Smooth muscle cell (in vitro differentiated cells): ENCODE data around the gene BTF3. TPM values are rescaled to one million over a fixed set of nuclear protein-coding genes. Genes with fewer than 3 reads are reported as not detected.
"Not testable (repeated sequence)": the region's sequence is repeated elsewhere in the genome, so short reads cannot be mapped to it uniquely, and the experiment has no call there.

Source experiments
- DNase-seq: peaks from one replicate; lab custom pipeline; 2025; ENCODE audit not compliant: unreplicated experiment; lab: John Stamatoyannopoulos, UW
- H2AFZ ChIP-seq: fragments of 200-600 bp; sonication (generic); 2 replicates; pipeline ENCODE4 v1.6.0; 2016; ENCODE audit warnings: antibody characterized with exemption, low read depth, mild to moderate bottlenecking
- H3F3A ChIP-seq: fragments of 200-600 bp; sonication (generic); 2 replicates; pipeline ENCODE4 v1.6.0; 2017; ENCODE audit warnings: antibody characterized with exemption, low read depth
- H3K27ac ChIP-seq: fragments of 200-600 bp; sonication (generic); 2 replicates; pipeline ENCODE4 v1.5.1; 2016; ENCODE audit warnings: low read depth, mild to moderate bottlenecking
- H3K27me3 ChIP-seq: fragments of 200-600 bp; sonication (generic); 2 replicates; pipeline ENCODE4 v1.6.1; 2016; ENCODE audit warnings: low read depth, mild to moderate bottlenecking
- H3K36me3 ChIP-seq: fragments of 200-600 bp; sonication (generic); 2 replicates; pipeline ENCODE4 v1.5.1; 2016; ENCODE audit warnings: low read depth
- H3K4me1 ChIP-seq: fragments of 200-600 bp; sonication (generic); 2 replicates; pipeline ENCODE4 v1.5.1; 2016; ENCODE audit warnings: low read depth
- H3K4me2 ChIP-seq: fragments of 200-600 bp; sonication (generic); 2 replicates; pipeline ENCODE4 v1.6.0; 2016; ENCODE audit warnings: mild to moderate bottlenecking
- H3K4me3 ChIP-seq: fragments of 200-600 bp; sonication (generic); 2 replicates; pipeline ENCODE4 v1.5.1; 2016; ENCODE audit warnings: mild to moderate bottlenecking
- H3K79me2 ChIP-seq: fragments of 200-600 bp; sonication (generic); 2 replicates; pipeline ENCODE4 v1.6.0; 2016; ENCODE audit warnings: low read depth, mild to moderate bottlenecking
- H3K9ac ChIP-seq: fragments of 200-600 bp; sonication (generic); 2 replicates; pipeline ENCODE4 v1.6.0; 2016; ENCODE audit warnings: low read depth
- H3K9me3 ChIP-seq: fragments of 200-600 bp; sonication (generic); replicated peaks from 2 replicates; pipeline ENCODE4 v1.5.1; 2016; ENCODE audit warnings: low read depth
- H4K20me1 ChIP-seq: fragments of 200-600 bp; sonication (generic); 2 replicates; pipeline ENCODE4 v1.6.0; 2016; ENCODE audit warnings: low read depth
- WGBS: methylation state at CpG from one replicate; pipeline ENCODE4 v1.1.7; 2016; ENCODE audit warnings: low lambda C conversion rate; 5-methylcytosine and 5-hydroxymethylcytosine counted together
- polyA plus RNA-seq: library from polyadenylated mRNA; unstranded; fragments of >200 nt; fragmentation: Nextera tagmentation; extraction: Ambion mirVana; gene quantifications from 2 replicates; pipeline ENCODE4 v1.2.1, GENCODE V29; 2016
- total RNA-seq: library from RNA; depleted of rRNA; stranded (reverse); fragments of >200 nt; gene quantifications from 2 replicates; pipeline ENCODE4 v1.2.3, GENCODE V29; 2014
- TF ChIP-seq, protein P1 (sequence below): fragments of 200-600 bp; sonication (generic); IDR thresholded peaks from 2 replicates; pipeline ENCODE4 v1.5.1; 2017; ENCODE audit warnings: borderline replicate concordance, mild to moderate bottlenecking, antibody characterized with exemption; ENCODE audit not compliant: insufficient read depth, poor library complexity, severe bottlenecking

BTF3 gene
- total and polyA plus RNA-seq, 2 experiments from 2014 or later: 409 to 546 TPM

DNA sequence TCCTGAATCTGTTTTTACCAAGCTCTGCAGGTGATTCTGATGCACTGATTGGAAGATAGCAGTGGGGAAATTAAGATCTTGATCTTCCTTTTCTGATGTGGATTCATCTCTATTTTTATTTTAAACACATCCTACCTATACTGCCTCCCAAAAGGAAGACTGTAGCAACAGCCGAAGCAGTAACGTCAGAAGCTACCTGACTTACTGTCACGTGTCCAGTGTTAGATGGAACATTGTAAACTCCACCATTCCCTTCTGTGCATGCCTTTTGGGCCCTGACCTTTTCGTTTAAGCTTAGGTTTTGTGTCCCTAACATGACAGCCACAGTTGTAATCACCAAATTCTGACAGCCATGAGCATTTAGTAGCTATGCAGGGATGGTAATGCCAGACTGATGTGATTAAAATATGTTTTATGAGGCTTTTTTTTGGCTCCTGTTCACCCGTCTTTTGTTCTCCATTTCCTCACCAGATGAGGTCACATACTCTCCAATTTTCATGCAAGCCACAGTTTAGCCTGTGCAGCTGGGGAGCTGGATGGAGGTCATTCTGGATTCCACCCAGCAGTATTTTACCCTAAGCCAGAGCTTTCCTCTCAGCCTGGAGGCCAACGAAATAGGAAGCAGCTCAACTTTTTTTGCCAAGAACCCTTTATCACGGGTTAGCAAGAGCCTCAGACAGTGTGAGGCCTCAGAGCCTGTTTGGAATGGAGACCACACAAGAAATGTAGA lies 34.1 kb upstream of the BTF3 start:
- Histone ChIP-seq H3K79me2 (no peaks in the 10 kb centered on the region), H3K9ac (no peak overlapping the region), H2AFZ (no peak overlapping the region), H3K36me3 (no peaks in the 10 kb centered on the region), H3K4me3 (no peak overlapping the region), H3K27me3 (no peaks in the 10 kb centered on the region), H3K27ac (no peak overlapping the region), H3K4me1 (no peaks in the 10 kb centered on the region), H3F3A (no peaks in the 10 kb centered on the region), H3K9me3 (no peaks in the 10 kb centered on the region), H4K20me1 (no peaks in the 10 kb centered on the region), H3K4me2 (no peak overlapping the region)
- no peak for DNase-seq
- TF ChIP-seq, protein P1, sequence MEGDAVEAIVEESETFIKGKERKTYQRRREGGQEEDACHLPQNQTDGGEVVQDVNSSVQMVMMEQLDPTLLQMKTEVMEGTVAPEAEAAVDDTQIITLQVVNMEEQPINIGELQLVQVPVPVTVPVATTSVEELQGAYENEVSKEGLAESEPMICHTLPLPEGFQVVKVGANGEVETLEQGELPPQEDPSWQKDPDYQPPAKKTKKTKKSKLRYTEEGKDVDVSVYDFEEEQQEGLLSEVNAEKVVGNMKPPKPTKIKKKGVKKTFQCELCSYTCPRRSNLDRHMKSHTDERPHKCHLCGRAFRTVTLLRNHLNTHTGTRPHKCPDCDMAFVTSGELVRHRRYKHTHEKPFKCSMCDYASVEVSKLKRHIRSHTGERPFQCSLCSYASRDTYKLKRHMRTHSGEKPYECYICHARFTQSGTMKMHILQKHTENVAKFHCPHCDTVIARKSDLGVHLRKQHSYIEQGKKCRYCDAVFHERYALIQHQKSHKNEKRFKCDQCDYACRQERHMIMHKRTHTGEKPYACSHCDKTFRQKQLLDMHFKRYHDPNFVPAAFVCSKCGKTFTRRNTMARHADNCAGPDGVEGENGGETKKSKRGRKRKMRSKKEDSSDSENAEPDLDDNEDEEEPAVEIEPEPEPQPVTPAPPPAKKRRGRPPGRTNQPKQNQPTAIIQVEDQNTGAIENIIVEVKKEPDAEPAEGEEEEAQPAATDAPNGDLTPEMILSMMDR: no peak
- WGBS: 82% methylated on average over 7 of the region's 7 CpGs

DNA sequence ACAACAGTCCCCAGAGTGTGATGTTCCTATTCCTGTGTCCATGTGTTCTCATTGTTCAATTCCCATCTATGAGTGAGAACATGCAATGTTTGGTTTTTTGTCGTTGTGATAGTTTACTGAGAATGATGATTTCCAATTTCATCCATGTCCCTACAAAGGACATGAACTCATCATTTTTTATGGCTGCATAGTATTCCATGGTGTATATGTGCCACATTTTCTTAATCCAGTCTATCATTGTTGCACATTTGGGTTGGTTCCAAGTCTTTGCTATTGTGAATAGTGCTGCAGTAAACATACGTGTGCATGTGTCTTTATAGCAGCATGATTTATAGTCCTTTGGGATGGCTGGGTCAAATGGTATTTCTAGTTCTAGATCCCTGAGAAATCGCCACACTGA lies 29.6 kb upstream of the BTF3 start:
- H3K36me3 ChIP-seq, H3K9ac ChIP-seq, H3K4me2 ChIP-seq, H3K79me2 ChIP-seq, H2AFZ ChIP-seq, H3K4me1 ChIP-seq, H4K20me1 ChIP-seq, H3K9me3 ChIP-seq, H3K27ac ChIP-seq, DNase-seq, H3F3A ChIP-seq, H3K4me3 ChIP-seq, H3K27me3 ChIP-seq: not testable (repeated sequence)
- WGBS: 88% methylated on average over 3 of the region's 3 CpGs

DNA sequence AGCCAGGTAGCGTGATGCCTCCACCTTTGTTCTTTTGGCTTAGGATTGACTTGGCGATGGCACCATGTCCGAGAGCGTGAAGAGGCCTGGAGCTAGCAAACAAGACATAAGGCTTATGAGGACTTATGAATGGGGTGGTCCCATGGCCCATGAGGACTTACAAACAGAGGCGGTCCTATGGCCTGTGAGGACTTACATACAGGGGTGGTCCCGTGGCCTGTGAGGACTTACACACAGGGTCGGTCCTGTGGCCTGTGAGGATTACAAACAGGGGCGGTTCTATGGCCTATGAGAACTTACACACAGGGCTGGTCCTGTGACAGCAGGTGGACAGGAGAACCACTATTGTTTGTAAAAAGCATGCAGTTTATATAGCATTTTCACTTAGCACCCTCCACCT lies 28.4 kb upstream of the BTF3 start:
- no peak for DNase-seq
- Histone ChIP-seq H3K4me3 (no peak overlapping the region), H3K9ac (no peak overlapping the region), H3F3A (no peaks in the 10 kb centered on the region), H3K4me1 (no peaks in the 10 kb centered on the region), H3K79me2 (no peaks in the 10 kb centered on the region), H3K27ac (no peak overlapping the region), H3K4me2 (no peak overlapping the region), H4K20me1 (no peaks in the 10 kb centered on the region), H3K27me3 (no peaks in the 10 kb centered on the region), H2AFZ (no peak overlapping the region), H3K36me3 (no peaks in the 10 kb centered on the region), H3K9me3 (no peaks in the 10 kb centered on the region)
- TF ChIP-seq, protein P1: no peak
- WGBS: 93% methylated on average over 8 of the region's 8 CpGs

DNA sequence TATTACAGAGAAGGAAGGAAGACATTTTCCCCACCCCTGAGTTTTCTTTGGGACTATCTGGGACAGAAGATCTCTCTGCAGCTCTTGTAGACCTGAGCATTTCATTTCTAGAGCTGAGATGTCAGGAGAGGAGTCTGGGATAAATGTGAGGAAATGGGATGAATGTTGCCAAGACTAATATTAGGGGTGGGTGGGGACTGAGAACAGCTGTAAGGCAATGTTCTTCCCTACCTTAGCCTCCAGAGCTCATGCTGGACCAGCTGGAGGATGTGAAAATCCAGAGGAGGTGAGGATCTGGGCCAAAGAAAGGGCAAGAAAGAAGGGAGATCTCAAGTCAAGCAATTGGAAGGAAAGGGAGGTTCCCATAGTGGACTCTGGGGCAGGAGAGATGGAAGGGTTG lies 26.6 kb upstream of the BTF3 start:
- no peak overlapping the region for H3K9ac ChIP-seq
- H3K27ac ChIP-seq: no peak overlapping the region
- no peaks in the 10 kb centered on the region for H3K9me3 ChIP-seq
- DNase-seq: no peak
- TF ChIP-seq, protein P1: no peak
- no peak overlapping the region for H3K4me3 ChIP-seq
- H3K4me2 ChIP-seq: no peak overlapping the region
- H3K36me3 ChIP-seq: no peaks in the 10 kb centered on the region
- H3K27me3 ChIP-seq: no peaks in the 10 kb centered on the region
- no peaks in the 10 kb centered on the region for H3K4me1 ChIP-seq
- no peaks in the 10 kb centered on the region for H3K79me2 ChIP-seq
- no peak overlapping the region for H2AFZ ChIP-seq
- H3F3A ChIP-seq: no peaks in the 10 kb centered on the region
- H4K20me1 ChIP-seq: no peaks in the 10 kb centered on the region
